ENCODE measurements around the gene ARHGAP45. TPM values are rescaled to one million over a fixed set of nuclear protein-coding genes. Genes with fewer than 3 reads are reported as not detected.

ARHGAP45 gene
- total RNA-seq, 2 donors from 2014 or later, result 37.9 to 42.6 TPM

DNA sequence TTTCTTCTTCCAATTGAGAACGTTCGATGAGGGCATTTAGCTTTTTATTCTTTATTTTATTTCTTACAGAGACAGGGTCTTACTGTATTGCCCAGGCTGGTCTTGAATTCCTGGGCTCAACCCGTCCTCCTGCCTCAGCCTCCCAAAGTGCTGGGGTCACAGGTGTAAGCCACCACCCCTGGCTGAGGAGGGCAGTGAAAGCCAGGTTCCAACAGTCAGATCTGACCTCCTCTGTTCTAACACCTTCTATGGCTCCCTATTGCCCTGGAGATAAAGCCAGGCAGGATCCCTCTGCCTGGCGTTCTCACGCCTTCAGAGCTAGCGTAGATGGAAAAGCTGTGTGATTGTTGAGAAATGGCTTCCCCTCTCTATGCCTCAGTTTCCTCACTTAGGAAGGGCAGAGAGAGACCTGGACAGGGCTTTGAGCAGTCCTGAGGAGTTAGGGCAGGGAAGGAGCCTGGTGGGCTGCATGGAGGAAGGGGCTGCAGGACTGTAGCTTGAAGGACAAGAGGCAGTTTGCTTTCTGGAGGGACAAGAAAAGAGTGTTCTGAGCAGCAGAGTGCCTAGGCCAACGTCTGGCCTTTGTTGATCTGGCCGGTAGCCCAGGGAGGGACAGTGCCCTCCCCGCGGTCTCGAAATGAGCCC is 5.5 kb downstream of the ARHGAP45 start:
- Histone ChIP-seq H3K36me3 (no peaks in the 10 kb centered on the region), H3K27ac (no peak overlapping the region), H3K9me3 (no peaks in the 10 kb centered on the region), H3K4me3 (no peak overlapping the region), H3K27me3 (replicated peaks; ENCODE audit: insufficient read depth) (no peaks in the 10 kb centered on the region), H3K4me1 (ENCODE audit: control insufficient read depth in 1 of 2, low read depth in 2 of 2) (peaks cover 6 to 34% of the 10 kb centered on the region in 2 donors)
- ATAC-seq (ENCODE audit: insufficient number of reproducible peaks, low FRiP score, low read depth) (no peak), DNase-seq (ENCODE audit: low spot score) (no peak)
- no peak for TF ChIP-seq CTCF (IDR thresholded peaks at IDR 0.05)

GRCh38 chr19:1073063-1073955 is 6.3 kb downstream of the ARHGAP45 start:
- H3K9me3 ChIP-seq, result no peaks in the 10 kb centered on the region
- H3K4me3 ChIP-seq, result no peak overlapping the region
- peaks cover 6 to 30% of the 10 kb centered on the region in 2 donors for H3K4me1 ChIP-seq (ENCODE audit: control insufficient read depth in 1 of 2, low read depth in 2 of 2)
- H3K27me3 ChIP-seq (replicated peaks; ENCODE audit: insufficient read depth), result no peaks in the 10 kb centered on the region
- H3K27ac ChIP-seq, result no peak overlapping the region
- DNase-seq (ENCODE audit: low spot score) (no peak), ATAC-seq (ENCODE audit: insufficient number of reproducible peaks, low FRiP score, low read depth) (no peak)
- no peaks in the 10 kb centered on the region for H3K36me3 ChIP-seq
- no peak for TF ChIP-seq CTCF (IDR thresholded peaks at IDR 0.05)

GRCh38 chr19:1073956-1074517 is 7.1 kb downstream of the ARHGAP45 start:
- DNase-seq (ENCODE audit: low spot score) (no peak), ATAC-seq (ENCODE audit: insufficient number of reproducible peaks, low FRiP score, low read depth) (no peak)
- no peak for TF ChIP-seq CTCF (IDR thresholded peaks at IDR 0.05)
- Histone ChIP-seq H3K27ac (no peak overlapping the region), H3K9me3 (no peaks in the 10 kb centered on the region), H3K27me3 (replicated peaks; ENCODE audit: insufficient read depth) (no peaks in the 10 kb centered on the region), H3K36me3 (no peaks in the 10 kb centered on the region), H3K4me3 (no peak overlapping the region), H3K4me1 (ENCODE audit: control insufficient read depth in 1 of 2, low read depth in 2 of 2) (peaks cover 6 to 23% of the 10 kb centered on the region in 2 donors)

GRCh38 chr19:1074544-1075283 is 7.7 kb downstream of the ARHGAP45 start:
- H3K27ac ChIP-seq, result no peak overlapping the region
- no peaks in the 10 kb centered on the region for H3K36me3 ChIP-seq
- ATAC-seq (ENCODE audit: insufficient number of reproducible peaks, low FRiP score, low read depth), result no peak
- no peak for TF ChIP-seq CTCF (IDR thresholded peaks at IDR 0.05)
- H3K27me3 ChIP-seq (replicated peaks; ENCODE audit: insufficient read depth), result no peaks in the 10 kb centered on the region
- H3K9me3 ChIP-seq, result no peaks in the 10 kb centered on the region
- no peak overlapping the region for H3K4me3 ChIP-seq
- H3K4me1 ChIP-seq (ENCODE audit: control insufficient read depth in 1 of 2, low read depth in 2 of 2), result peaks cover 3 to 19% of the 10 kb centered on the region in 2 donors
- no peak for DNase-seq (ENCODE audit: low spot score)

DNA sequence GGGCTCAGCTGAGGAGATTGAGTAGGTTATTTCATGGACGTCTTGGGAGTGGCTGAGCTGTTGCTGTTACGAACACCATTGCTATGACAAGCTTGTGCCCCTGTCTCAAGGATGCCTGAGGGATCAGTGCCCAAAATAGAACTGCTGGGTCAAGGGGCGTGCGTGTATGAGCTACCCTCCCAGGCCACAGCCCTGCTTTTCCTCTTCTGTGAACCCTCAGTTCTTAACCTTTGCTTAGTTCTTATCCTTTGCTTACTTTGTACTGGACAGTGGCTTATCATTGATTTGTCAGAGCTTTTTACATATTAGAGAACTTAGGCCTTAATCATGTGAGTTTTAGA is 9.0 kb downstream of the ARHGAP45 start:
- H3K4me3 ChIP-seq, result no peak overlapping the region
- no peaks in the 10 kb centered on the region for H3K27me3 ChIP-seq (replicated peaks; ENCODE audit: insufficient read depth)
- no peak for TF ChIP-seq CTCF (IDR thresholded peaks at IDR 0.05)
- ATAC-seq (ENCODE audit: insufficient number of reproducible peaks, low FRiP score, low read depth) (no peak), DNase-seq (ENCODE audit: low spot score) (no peak)
- H3K36me3 ChIP-seq, result no peaks in the 10 kb centered on the region
- H3K27ac ChIP-seq, result no peak overlapping the region
- H3K4me1 ChIP-seq (ENCODE audit: control insufficient read depth in 1 of 2, low read depth in 2 of 2), result peaks cover 0 to 9% of the 10 kb centered on the region in 2 donors
- no peaks in the 10 kb centered on the region for H3K9me3 ChIP-seq

Data from thoracic aorta (tissue), 2 donors.